HG03159 (cell line): ENCODE measurements around the gene ADGRL3.
"Not testable (repeated sequence)": the region's sequence is repeated elsewhere in the genome, so short reads cannot be mapped to it uniquely, and the experiment has no call there.

Experiments
- ATAC-seq: cut with Tn5 transposase; IDR thresholded peaks from one replicate; pipeline ENCODE4 v1.9.1; 2021; ENCODE audit warnings: mild to moderate bottlenecking, moderate library complexity; ENCODE audit not compliant: unreplicated experiment

Gene ADGRL3

DNA sequence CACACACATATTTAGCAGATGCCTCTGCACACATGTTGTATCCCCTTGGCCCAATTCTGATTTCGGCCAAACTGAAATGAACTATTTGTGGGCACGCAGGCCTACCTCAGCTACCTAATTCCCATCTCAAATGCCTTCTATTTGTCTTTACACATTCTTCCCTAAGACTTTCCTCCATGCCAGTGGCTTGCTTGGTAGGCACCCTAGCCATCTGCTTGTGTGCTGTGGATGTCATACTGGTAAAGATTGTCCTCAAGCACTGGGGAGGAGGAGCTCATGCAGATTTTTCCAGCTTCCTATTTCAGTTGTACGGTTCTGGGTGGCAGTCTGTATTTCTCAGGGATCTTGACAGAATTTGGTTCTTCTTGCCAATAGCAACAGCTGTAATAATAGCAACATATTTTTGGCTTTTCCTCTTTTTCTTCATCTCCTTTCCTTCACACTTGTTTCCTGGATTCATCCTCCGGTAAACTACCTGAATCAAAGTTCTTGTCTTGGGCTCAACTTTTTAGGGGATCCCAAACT, 514.3 kb downstream of the ADGRL3 start:
- no peak for ATAC-seq

DNA sequence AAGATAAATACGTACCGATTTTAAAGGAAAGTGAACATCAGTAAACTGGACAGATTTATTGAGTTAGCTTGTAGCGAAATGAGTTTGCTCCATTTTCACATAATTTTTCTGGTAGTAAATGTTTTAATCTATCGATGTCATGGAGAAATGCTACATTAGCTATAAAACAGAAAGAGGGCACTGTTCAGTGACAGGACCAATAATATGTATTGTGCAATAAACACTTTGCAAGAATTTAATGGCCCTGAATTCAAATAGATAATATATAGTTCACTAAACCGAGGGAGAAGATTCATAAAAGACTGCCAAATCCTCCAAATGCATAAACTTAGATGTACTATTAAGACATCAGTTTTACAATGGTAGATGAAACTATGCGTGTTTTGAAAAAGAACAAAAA, 516.3 kb downstream of the ADGRL3 start:
- no peak for ATAC-seq

DNA sequence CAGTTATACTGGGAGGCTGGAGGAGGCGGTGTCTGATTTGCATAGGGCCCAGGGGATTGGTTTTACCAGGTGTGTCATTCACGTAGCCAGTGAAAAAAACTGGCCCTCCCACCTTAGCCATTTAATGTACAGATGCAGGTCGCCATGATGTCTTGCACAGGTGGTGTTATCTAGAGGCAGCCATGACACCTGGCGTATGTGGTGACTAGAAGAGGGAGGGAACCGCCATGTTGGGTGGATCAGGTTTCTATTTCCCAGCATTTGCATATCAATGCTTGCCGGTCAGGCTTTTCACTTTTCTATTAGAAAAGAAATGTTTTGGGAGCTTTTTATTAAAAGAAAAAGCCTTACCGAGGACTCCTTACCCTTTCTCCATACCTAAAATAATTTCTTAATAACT, 523.4 kb downstream of the ADGRL3 start:
- ATAC-seq: no peak

DNA sequence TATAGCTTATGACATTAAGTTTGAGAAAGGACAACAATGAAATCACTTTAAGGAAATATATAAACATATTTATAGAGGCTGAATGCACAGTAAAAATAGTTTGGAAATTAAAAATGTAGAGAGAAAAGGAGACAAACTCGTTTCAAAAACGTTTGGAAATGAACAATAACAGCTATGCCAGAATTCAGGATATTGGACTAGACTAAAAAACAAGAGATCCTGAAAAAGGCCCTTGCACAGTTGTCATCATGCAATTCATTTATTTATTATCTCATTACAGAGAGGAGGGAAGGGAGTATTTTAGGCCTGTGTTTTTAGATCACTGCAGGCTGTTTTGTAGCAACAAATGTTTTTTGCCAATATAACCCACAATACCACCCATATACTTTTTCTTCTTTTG, 527.2 kb downstream of the ADGRL3 start:
- no peak for ATAC-seq

DNA sequence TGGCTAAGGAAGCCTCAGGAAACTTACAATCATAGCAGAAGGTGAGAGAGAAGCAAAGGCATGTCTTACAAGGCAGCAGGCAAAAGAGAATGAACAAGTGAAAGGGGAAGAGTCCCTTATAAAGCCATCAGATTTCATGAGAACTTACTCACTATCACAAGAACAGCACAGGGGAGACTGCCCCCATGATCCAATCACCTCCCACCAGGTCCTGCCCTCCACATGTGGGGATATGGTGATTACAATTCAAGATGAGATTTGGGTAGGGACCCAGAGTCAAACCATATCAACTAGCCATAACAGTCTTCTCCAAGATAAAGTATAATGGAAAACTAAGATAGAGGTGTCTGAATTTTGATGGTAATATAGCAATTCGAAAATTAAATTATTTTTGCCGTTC, 534.3 kb downstream of the ADGRL3 start:
- no peak for ATAC-seq

DNA sequence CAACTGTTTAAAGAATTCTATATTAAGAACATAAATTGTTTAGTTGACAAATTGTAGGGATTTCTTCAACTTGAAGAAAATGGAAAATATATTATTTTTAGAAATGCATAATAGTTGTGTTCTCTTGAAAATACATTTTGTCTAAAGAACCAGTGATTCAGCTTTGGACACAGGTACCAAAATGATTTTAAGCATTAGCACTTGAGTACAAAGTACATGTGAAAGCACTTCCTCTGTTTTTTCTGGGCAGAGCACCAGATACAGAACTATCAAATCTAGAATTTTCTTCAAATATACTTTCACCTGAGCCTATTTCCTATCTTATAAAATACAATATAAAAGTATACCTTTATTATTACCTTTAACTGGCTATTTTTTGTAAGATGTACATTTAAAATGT, 539.8 kb downstream of the ADGRL3 start:
- ATAC-seq: no peak

DNA sequence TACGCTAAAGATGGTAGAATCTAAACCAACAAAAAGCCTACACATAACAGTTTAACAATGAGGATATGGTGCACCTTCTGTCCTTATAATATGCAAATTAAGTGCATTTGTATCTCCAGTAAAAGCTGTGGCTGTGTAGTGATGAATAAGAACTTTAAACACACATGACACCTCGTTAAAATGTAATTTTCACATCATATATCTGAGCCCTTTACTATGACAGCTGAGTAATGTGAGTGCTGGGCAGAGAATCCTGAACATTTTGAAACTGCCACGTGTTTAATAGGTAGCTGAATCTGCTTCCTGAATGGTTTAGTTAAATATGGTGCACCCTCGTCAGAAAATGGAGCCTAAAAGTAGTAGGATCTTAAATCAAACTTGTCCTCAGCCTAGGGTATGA, 540.8 kb downstream of the ADGRL3 start:
- no peak for ATAC-seq

DNA sequence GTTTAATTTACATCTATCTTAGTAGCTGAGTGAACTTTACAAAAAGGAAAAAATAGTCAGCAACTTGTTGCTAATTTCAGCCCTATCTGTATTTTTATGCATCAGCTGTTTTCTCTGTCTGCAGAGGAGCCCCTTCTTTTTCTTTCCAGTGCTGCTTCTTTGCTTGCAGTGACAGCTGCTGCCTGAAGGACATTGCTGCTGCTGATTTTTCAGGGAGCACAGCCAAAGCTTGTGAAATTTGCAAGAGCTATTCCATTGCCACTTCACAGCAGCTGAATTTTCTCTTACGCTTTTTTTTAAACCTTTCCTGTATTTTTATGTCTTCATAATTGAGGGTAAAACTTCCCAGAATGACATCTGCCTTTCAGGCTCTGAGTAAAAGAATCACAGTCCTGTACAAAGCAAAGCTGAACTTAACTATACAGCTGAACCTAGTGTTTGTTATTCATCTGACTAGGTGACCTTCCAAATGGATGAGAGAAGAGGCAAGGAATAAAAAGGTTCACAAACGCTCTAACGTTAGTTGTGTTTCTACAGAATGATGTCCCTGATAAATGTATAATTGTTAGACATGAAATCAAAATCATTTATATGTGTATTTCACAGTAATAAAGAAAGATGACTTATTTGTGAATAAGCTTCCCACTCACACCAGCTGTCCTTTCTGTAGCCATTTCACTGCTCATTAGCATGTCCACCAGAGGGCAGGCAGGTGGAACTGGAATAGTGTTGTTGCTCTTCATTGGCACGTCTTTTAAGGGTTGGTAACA, 541.4 kb downstream of the ADGRL3 start:
- ATAC-seq: no peak

DNA sequence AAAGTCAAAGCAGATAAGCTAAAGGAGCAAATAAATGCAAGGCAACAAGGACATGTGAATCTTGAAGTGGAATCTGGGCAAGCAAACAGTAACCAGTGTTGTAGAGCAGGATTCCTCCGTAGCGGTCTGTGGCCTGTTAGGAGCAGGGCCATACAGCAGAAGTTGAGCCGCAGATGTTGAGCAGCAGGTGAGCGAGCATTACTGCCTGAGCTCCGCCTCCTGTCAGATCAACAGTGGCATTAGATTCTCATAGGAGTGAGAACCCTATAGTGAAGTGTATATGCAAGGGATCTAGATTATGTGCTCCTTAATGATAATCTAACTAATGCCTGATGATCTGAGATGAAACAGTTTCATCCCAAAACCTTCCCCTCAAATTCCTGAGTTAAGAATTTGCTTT, 550.7 kb downstream of the ADGRL3 start:
- ATAC-seq: no peak

DNA sequence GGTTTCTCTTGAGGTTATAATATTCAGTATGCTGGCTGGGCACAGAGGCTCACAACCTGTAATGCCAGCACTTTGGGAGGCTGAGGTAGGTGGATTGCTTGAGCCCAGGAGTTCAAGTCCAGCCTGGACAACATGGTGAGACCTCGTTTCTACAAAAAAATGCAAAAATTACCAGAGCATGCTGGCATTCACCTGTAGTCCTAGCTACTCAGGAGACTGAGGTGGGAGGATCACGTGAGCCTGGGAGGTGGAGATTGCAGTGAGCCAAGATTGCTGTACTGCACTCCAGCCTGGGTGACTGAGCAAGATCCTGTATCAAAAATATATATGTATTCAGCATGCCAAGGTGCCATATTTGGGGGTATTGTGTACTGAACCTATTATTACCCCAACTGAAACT, 552.5 kb downstream of the ADGRL3 start:
- no peak for ATAC-seq

DNA sequence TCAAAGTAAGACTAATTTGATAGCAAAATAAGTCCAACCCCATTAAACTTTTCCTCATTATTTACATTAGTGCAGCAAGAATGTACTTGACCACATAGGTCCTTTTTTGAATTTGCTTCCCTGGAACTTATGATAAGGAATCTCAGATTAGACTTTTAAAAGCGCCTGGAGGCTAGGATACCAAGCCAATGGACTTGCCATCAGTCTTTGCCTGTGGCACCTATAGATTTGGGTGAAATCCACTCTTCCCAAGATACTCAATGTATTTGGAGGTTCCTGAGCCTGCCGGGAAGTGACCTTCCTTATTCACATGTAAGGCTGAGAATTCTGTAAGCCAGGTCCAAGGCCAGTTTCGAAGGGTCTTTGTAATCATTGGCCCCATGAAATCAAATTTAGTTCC, 553.6 kb downstream of the ADGRL3 start:
- no peak for ATAC-seq

DNA sequence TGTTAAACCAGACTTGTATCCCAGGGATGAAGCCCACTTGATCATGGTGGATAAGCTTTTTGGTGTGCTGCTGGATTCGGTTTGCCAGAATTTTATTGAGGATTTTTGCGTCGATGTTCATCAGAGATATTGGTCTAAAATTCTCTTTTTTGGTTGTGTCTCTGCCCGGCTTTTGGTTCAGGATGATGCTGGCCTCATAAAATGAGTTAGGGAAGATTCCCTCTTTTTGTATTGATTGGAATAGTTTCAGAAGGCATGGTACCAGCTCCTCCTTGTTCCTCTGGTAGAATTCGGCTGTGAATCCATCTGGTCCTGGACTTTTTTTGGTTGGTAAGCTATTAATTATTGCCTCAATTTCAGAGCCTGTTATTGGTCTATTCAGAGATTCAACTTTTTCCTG, 556.8 kb downstream of the ADGRL3 start:
- ATAC-seq: not testable (repeated sequence)

DNA sequence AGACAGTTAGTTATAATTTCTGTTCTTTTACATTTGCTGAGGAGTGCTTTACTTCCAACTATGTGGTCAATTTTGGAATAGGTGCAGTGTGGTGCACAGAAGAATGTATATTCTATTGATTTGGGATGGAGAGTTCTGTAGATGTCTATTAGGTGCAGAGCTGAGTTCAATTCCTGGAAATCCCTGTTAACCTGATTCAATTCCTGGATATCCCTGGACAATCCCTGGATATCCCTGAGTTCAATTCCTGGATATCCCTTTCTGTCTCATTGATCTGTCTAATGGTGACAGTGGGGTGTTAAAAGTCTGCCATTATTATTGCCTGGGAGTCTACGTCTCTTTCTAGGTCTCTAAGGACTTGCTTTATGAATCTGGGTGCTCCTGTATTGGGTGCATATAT, 557.9 kb downstream of the ADGRL3 start:
- ATAC-seq: not testable (repeated sequence)

DNA sequence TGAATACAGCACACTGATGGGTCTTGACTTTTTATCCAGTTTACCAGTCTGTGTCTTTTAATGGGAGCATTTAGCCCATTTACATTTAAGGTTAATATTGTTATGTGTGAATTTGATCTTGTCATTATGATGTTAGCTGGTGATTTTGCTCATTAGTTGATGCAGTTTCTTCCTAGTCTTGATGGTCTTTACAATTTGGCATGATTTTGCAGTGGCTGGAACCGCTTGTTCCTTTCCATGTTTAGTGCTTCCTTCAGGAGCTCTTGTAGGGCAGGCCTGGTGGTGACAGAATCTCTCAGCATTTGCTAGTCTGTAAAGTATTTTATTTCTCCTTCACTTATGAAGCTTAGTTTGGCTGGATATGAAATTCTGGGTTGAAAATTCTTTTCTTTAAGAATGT, 558.5 kb downstream of the ADGRL3 start:
- not testable (repeated sequence) for ATAC-seq

DNA sequence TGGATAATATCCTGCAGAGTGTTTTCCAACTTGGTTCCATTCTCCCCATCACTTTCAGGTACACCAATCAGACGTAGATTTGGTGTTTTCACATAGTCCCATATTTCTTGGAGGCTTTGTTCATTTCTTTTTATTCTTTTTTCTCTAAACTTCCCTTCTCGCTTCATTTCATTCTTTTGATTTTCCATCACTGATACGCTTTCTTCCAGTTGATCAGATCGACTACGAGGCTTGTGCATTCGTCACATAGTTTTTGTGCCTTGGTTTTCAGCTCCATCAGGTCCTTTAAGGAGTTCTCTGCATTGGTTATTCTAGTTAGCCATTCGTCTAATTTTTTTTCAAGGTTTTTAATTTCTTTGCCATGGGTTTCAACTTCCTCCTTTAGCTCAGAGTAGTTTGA, 559.1 kb downstream of the ADGRL3 start:
- not testable (repeated sequence) for ATAC-seq

DNA sequence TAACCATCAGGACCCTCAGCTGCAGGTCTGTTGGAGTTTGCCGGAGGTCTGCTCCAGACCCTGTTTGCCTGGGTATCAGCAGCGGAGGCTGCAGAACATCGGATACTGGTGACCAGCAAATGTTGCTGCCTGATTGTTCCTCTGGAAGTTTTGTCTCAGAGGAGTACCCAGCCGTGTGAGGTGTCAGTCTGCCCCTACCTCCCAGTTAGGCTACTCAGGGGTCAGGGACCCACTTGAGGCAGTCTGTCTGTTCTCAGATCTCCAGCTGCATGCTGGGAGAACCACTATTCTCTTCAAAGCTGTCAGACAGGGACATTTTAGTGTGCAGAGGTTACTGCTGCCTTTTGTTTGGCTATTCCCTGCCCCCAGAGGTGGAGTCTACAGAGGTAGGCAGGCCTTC, 559.8 kb downstream of the ADGRL3 start:
- ATAC-seq: not testable (repeated sequence)

DNA sequence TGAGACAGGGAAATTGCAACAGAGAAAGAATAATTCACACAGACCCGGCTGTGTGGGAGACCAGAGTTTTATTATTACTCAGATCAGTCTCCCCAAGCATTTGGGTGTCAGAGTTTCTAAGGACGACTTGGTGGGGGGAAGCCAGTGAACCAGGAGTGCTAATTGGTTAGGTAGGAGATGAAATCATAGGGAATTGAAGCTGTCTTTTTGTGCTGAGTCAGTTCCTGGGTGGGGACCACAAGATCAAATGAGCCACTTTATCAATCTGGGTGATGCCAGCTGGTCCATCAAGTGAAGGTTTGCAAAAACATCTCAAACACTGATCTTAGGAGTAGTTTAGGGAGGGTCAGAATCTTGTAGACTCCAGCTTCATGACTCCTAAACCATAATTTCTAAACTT, 560.7 kb downstream of the ADGRL3 start:
- no peak for ATAC-seq

DNA sequence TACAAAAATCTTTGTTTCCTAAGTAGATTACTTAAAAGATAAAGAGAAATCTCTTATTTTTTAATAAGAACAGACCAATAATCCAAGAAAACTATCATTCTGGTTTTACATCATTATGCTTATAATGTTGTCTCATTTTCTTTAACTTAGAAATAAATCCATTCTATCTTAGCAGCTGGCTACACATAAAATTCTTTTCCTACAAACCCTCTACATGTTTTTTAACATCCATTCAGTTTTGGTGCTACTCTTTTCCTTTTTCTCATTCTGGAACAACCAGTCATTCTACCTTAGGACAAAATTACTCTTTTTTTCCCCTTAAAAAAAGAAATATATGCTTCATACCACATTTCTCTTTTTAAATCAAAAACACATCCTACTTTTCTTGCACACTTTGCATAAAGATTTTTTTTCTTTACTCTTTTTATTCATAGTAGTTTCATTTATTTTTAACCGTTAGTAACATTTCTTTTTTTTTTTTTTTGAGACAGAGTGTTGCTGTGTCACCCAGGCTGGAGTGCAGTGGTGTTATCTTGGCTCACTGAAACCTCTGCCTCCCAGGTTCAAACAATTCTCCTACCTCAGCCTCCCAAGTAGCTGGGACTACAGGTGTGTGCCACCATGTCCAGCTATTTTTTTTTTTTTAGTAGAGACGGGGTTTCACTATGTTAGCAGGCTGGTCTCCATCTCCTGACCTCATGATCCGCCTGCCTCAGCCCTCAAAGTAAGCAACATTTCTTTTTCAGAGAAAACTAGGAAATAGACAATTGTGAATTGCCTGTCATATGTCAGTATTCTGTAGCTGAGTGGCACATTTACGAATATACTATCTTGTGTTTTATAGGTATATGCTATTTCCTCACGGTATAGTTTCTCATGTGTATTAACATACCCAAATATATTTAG, 562.8 kb downstream of the ADGRL3 start:
- no peak for ATAC-seq

DNA sequence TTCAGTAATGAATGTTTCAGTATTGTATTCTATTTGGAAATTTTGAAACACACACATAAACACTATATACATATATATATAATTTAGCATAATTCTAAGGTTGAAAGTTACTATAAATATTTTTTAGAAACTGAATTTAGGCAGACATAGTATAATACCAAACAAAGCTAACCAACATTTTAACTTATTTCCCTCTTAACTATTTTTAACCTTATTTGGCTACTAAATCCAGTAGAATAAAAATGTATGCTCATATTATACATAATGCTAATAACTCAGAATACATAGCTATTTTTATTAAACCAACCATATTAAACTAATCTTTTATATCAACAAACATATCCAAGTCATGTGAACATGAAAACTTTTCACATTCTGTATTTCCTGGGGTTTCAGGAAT, 563.6 kb downstream of the ADGRL3 start:
- ATAC-seq: no peak

DNA sequence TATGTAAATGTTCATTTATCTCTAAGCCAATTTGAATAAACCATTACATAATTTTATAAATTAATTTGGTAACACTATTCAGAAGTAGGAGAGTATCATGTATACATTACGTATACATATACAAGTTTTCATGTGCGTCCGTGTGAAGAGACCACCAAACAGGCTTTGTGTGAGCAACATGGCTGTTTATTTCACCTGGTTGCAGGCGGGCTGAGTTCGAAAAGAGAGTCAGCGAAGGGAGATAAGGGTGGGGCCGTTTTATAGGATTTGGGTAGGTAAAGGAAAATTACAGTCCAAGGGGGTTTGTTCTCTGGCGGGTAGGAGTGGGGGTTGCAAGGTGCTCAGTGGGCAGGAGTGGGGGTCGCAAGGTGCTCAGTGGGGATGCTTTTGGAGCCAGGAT, 564.0 kb downstream of the ADGRL3 start:
- ATAC-seq: not testable (repeated sequence)

DNA sequence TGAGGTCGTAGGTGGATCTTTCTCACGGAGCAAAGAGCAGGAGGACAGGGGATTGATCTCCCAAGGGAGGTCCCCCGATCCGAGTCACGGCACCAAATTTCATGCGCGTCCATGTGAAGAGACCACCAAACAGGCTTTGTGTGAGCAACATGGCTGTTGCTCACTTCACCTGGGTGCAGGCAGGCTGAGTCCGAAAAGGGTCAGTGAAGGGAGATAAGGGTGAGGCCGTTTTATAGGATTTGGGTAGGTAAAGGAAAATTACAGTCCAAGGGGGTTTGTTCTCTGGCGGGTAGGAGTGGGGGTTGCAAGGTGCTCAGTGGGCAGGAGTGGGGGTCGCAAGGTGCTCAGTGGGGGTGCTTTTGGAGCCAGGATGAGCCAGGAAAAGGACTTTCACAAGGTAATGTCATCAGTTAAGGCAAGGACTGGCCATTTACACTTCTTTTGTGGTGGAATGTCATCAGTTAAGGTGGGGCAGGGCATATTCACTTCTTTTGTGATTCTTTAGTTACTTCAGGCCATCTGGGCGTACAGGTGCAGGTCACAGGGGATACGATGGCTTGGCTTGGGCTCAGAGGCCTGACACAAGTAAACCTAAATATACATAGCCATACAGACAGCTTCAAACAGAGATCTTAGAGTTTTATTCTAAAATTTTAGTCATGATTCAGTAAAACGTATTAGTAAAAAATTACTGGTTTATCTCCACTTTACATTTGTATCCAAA, 569.5 kb downstream of the ADGRL3 start:
- not testable (repeated sequence) for ATAC-seq
